Stimulated activated naive CD4-positive, alpha-beta T cell (primary cell): ENCODE results near the gene MCM5.
"Not testable (repeated sequence)": the region's sequence is repeated elsewhere in the genome, so short reads cannot be mapped to it uniquely, and the experiment has no call there.

ENCODE experiments used
- DNase-seq, 6 experiments: peaks; one replicate each; lab custom pipeline; 2025; lab: John Stamatoyannopoulos, UW

The MCM5 gene

DNA sequence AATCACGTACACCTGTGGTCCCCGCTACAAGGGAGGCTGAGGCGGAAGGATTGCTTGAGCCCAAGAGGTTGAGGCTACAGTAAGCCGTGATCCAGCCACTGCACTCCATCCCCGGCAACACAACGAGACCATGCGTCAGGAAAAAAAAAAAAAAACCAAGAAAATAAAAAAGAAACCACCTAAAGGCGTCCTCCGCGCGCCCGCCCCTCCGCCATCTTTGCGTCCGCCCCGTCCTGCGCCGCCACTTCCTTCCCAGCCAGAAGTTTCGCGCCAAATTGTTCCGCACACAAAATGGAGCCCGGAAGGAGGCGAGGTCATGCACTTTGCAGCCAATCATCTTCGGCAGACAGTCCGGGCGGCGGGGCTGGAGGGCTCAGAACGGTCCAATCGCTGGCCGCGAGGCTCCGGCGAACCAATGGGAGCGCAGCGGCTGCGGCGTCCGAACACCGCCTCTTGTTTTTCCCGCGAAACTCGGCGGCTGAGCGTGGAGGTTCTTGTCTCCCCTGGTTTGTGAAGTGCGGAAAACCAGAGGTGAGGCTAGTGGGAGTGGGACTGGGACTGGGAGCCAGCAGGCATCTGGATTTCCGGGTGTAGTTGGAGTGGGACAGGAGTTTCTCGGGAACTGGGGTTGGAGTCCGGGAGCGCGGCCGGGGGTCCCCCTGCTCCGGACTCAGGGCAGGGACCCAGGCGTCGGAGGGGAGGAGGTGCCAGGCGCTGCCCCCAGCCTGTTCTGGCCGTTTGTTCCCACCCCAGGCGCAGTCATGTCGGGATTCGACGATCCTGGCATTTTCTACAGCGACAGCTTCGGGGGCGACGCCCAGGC is at the start of gene MCM5:
TSS of gene MCM5 (plus strand) at position 463 of the 823 bp plus-strand sequence. CDS start at position 762, 299 bp downstream.
- peak; percentile 91 to 97 (median 96) for DNase-seq

DNA sequence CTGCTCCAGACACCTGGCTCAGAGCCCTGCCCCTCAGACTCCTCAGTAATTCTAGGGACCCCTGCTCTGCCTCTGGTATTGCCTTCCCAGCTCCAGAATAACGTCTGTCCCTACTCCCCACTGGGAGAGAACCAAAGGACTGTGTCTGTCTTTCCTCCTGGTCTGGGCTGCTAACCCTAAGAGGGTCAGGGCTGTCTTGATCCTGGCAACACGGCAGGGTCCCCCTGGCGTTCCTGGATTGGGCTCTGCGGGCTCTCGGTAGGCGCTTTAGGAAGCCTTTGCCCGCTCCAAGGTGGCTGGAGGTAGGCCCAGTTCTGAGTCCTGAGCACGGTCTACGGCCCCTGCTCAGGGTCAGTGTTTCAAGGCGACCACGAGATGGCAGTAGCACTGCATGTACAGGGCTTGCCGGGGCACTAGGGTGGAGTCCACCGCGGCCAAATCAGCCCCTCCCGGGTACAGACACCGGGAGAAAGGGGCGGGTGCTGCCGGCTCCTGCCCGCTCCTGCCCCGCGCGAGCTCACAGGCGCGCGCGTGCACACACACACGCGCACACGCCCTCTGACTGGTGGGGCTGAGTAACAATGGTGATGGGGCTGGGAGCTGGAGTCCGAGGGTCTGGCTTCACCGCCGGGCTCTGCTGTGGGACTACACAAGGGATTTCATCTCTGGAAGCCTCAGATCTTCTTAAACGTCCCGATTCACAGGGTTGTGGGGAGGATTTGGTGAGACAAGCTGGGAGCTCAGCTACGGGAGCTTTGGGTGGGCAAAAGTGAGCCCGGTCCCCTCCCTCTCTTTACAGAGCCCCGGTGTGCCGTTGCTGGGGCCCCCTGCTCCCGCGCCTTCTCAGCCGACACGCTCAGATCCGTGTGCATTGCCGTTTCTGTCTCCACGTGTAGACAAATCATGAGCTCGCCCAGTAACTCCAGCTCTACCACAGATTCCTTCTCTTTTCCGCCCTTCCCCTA is 49.1 kb upstream of the MCM5 start:
- peak; percentile 52 to 78 (median 72) for DNase-seq

- peak in 1 of 6 experiments; percentile 6 for DNase-seq
These were observed 47.5 kb upstream of the MCM5 start for GRCh38 chr22:35352214-35353111.

DNA sequence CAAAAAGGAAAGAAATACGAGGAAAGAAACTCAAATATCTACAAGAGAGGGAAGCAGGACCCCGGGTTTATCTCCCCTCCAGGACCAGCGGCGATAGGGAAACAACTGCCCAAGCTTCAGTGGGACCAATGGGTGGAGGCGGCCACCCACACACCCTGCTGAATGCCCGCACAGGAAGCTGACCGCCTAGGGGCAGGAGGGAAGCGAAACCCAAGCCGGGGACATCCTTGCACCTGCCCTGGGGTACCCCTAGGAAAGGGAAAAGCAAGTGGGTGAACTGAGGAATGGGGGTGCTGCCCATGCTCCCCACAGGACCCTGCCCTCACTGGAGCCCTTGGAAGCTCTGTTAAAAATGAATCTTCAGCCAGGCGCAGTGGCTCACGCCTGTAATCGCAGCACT is 46.6 kb upstream of the MCM5 start:
- DNase-seq: no peak

GRCh38 chr22:35354068-35354467 is 45.9 kb upstream of the MCM5 start:
- DNase-seq: no peak

DNA sequence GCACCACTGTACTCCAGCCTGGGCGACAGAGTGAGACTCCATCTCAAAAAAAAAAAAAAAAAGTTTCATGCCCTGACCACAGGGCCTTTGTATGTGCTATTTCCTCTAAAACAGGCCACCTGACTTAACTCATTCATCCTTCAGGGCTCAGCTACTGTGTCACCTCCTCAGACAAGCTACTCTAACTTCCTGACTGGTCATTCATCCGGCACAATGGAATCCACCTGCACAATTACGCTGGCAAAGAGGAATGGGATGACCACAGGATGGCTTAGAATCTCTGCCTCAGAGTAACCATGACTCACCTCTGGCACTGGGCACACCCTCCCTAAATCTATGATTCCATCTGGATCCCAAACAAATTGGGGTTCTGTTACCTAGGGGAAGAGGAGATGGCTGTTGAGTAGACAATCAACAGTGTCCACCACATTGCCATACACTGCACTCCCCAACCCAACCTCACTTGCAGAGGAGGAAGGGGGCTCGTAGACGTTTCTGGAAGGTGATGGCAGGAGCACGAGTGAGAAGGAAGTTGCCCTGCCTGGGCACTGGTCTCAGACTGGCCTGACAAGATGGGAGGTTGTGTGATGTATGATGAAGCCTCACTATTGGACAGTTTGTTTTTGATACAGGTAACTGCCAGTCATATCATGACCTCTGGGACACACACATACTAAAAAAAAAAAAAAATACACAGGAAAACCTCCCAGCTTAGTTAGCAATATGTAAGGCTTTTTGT is 41.9 kb upstream of the MCM5 start:
- DNase-seq: no peak

GRCh38 chr22:35359380-35360065 is 40.4 kb upstream of the MCM5 start:
- no peak for DNase-seq

- no peak for DNase-seq
These were observed 38.9 kb upstream of the MCM5 start for GRCh38 chr22:35361001-35361558.

- no peak for DNase-seq
These were observed 36.3 kb upstream of the MCM5 start for GRCh38 chr22:35363566-35364086.

- DNase-seq: not testable (repeated sequence)
These were observed 35.7 kb upstream of the MCM5 start for GRCh38 chr22:35364230-35364629.

DNA sequence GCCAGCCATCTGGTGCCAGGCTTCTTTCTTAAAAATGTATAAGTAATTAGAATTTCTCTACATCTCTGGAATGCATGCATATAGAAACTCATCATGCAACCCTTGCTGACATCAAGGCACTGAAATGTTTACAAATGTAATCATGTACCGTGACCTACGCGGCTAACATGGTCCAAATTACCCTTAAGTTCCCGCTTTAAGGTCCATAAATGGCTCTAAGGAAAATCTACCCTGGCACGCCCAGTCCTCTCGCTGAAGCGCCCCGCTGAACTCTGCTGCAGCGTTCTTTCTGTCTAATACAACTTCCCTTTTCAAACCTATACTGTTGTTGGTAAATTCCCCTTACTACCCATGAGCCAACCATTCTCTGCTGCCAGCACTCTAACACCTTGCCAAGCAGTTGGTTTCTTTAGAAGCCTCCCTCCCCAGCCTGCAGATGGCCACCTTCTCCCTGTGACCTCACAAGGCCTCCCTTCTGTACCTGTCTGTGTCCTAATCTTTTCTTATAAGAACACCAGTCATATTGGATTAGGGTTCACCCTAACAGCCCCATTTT is 32.5 kb upstream of the MCM5 start:
- DNase-seq: no peak

- DNase-seq: no peak
These were observed 31.6 kb upstream of the MCM5 start for GRCh38 chr22:35368386-35368785.

- DNase-seq: no peak
These were observed 29.9 kb upstream of the MCM5 start for GRCh38 chr22:35369996-35370395.

DNA sequence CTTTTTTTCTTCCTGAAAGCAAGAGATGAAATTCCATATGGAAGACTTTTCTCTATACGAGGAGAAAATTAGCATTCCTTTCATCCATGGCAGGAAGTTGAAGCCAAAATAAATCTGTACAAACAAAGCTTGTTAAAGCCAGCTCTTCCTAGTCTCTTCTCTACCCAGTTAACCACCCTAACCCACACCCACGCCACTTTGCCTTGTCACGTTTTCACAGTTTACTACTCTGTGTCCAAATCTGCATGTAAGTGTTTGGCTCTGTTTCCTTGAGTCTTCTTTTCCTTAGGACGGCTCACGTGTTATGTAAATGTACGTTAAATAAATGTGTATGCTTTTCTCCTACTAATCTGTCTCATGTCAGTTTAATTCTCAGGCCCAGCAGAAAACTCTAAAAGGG is 26.2 kb upstream of the MCM5 start:
- DNase-seq: no peak

GRCh38 chr22:35375031-35375430 is 24.9 kb upstream of the MCM5 start:
- DNase-seq: no peak

DNA sequence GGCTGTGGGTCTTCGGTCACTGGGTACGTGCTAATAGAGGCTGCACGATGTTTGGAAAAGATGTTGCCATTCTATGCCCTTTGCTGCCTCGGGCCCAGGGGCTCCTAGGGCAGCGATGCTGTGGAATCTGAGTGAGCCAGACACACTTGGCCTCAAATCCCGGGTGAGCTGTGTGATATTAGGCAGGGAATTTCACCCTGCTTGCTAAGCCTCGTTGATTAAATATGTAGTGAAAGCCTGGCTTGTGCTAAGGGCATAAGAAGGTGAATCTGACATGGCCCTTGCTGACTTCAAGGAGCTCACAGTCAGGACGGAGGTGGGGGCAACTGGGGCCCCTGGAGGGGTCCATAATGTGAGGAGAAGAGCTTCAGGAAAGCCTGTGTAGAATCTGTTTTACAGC is 24.4 kb upstream of the MCM5 start:
- no peak for DNase-seq

- DNase-seq: peak in 1 of 6 experiments; percentile 14
These were observed 23.0 kb upstream of the MCM5 start for GRCh38 chr22:35376728-35377472.

GRCh38 chr22:35377735-35378134 is 22.2 kb upstream of the MCM5 start:
- no peak for DNase-seq

DNA sequence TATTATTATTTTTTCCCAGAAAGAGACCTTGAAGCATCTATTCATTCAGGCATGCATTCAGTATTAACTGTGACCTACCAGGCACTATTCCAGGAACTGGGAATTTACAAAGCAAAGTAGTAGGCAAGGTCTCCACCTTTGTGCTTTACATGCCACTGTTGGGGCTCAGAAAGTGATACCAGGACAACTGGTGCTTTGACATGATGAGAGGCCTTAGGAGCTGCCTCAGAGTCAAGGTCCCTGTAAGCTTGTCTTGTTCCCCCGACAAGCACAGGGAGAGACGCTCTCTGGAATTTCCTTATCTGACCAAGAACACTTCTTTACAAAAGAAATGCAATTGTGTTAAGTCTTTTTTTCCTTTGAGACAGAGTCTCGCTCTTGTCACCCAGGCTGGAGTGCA is 21.3 kb upstream of the MCM5 start:
- no peak for DNase-seq
